ENCODE results near the gene UBR4.

Gene UBR4

GRCh38 chr1:19046972-19047731 lies 162.9 kb downstream of the UBR4 start:
- DNase-seq, result no peak

- no peak for DNase-seq
These were observed 163.9 kb downstream of the UBR4 start for GRCh38 chr1:19045898-19046880.

GRCh38 chr1:19044975-19045831 lies 164.9 kb downstream of the UBR4 start:
- DNase-seq, result peak; percentile 26

GRCh38 chr1:19044471-19044870 lies 165.6 kb downstream of the UBR4 start:
- no peak for DNase-seq

- DNase-seq, result no peak
These were observed 166.3 kb downstream of the UBR4 start for GRCh38 chr1:19043579-19044443.

- no peak for DNase-seq
These were observed 167.1 kb downstream of the UBR4 start for GRCh38 chr1:19042675-19043578.

GRCh38 chr1:19040010-19040680 lies 169.9 kb downstream of the UBR4 start:
- no peak for DNase-seq

GRCh38 chr1:19038732-19039131 lies 171.3 kb downstream of the UBR4 start:
- no peak for DNase-seq

GRCh38 chr1:19038096-19038495 lies 172.0 kb downstream of the UBR4 start:
- DNase-seq, result no peak

- DNase-seq, result no peak
These were observed 172.4 kb downstream of the UBR4 start for GRCh38 chr1:19037659-19038058.

GRCh38 chr1:19036813-19037605 lies 173.1 kb downstream of the UBR4 start:
- DNase-seq, result no peak

GRCh38 chr1:19036041-19036812 lies 173.8 kb downstream of the UBR4 start:
- DNase-seq, result no peak

GRCh38 chr1:19035377-19036040 lies 174.6 kb downstream of the UBR4 start:
- DNase-seq, result no peak

- DNase-seq, result no peak
These were observed 175.3 kb downstream of the UBR4 start for GRCh38 chr1:19034721-19035120.

- DNase-seq, result no peak
These were observed 176.0 kb downstream of the UBR4 start for GRCh38 chr1:19033926-19034680.

- DNase-seq, result no peak
These were observed 176.6 kb downstream of the UBR4 start for GRCh38 chr1:19033515-19033839.

Measured in CD4-positive, alpha-beta T cell treated with Interleukin-12 subunit alpha and Interleukin-12 subunit beta, for 1 hour (primary cell).